GM18870 (cell line): ENCODE data around the gene IRF2.
"Not testable (repeated sequence)": the region's sequence is repeated elsewhere in the genome, so short reads cannot be mapped to it uniquely, and the experiment has no call there.

ENCODE experiments used
- ATAC-seq: cut with Tn5 transposase; IDR thresholded peaks from one replicate; pipeline ENCODE4 v1.9.1; 2021; ENCODE audit warnings: moderate library complexity; ENCODE audit not compliant: unreplicated experiment

The IRF2 gene

DNA sequence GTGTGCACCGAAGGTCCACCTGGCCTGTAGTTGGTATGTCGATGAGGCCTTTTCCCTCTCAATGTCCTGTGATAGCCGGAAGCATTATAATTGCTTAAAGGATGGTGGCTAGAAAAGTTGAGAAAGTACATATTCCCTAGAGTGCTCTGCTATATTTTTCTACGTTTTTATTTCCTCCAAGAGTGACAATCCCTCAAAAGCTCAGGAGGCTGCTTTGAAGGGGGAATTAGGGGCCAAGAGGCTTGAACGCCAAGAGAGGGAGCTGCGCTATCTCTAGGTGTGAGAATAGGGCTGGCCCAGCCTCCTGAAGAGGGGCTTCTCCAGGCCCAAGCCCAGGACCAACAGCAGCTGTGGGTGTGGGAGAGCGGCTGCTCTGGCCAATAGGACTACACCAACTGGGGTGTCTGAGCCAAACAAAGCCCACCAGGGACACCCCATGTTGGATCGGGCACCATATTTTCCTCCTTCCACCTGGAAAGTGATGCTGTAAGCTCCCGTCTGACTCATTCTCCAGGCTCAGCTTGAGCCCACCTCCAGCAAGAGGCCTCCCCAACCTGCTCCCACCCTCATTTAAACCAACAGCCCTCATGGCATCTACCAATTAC, 124.0 kb downstream of the IRF2 start:
- no peak for ATAC-seq

DNA sequence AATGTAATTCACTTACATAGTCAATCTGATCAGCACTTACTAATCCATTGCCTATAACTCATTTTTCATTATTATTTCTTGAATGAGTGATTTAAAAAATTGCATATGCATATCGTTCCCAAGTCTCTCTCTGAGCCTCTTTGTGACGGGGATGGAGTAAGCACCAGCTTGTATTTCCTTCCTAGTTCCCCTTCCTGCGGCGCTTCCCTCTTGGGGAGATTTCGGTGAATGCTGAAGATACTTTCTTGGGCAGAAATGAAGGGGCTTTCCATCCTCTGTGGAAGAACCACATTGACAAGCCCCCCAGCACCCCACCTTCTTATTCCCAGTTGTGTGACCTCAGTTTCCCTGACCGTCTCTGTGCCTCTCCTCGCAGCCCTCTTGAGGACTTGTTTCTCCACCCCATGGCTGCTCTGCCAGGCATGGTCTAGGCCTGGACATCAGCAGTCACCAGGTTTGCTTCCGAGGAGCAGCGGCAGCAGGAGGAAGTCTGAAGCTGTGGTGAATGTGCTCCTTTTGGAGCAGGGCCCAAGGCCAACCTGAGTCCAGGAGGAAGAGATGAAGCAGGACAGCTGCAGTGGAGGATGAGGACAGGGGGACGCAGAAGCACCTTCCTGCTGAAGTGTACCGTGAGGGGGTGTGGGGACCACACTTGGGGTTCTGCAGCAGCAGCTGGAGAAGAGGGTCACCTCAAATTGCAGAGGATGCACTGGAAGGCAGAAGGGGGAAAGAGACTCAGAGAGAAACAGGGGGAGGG, 124.9 kb downstream of the IRF2 start:
- ATAC-seq, result no peak

DNA sequence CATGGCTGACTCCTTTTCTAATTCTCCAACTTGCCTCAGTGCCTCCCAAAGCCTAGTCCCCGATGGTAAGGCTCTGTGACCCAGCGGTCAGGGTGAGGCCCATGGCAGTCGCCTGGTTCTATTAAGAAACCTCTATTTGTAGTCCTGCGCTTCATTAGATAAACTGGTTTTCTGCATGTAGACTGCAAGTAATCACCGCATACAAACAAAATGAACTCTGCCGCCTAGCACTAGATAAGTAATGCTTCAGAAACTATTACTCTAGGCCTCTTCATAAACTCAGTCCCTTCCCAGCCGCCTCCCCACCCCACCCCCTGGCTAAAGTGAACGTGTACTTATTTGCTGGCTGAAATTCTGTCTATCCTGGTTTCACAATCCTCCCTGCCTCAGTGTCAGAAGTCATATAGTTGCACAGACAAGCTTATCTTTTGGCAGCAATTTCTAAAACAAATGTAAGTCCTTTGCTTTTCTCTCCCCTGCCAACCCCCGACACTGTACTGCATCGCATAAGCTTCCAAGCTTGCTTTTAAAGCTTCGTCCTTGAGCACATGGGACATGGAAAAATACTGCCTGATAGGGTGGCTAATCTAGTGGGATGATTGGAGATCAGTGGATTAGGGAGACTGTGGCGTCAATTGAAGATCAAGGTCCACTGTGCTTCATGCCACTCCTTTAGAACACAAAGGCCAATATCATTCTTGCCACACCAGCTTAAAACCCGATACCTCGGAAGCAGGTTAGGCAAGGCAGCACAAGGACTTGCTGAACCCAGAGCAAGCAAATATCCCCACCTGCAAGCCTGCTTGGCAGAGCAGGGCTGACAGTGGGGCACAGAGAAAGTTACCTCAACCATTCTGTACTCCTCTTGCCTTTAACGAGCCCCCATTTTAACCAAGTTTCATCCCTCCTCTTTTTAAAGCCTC, 125.8 kb downstream of the IRF2 start:
- ATAC-seq, result no peak

DNA sequence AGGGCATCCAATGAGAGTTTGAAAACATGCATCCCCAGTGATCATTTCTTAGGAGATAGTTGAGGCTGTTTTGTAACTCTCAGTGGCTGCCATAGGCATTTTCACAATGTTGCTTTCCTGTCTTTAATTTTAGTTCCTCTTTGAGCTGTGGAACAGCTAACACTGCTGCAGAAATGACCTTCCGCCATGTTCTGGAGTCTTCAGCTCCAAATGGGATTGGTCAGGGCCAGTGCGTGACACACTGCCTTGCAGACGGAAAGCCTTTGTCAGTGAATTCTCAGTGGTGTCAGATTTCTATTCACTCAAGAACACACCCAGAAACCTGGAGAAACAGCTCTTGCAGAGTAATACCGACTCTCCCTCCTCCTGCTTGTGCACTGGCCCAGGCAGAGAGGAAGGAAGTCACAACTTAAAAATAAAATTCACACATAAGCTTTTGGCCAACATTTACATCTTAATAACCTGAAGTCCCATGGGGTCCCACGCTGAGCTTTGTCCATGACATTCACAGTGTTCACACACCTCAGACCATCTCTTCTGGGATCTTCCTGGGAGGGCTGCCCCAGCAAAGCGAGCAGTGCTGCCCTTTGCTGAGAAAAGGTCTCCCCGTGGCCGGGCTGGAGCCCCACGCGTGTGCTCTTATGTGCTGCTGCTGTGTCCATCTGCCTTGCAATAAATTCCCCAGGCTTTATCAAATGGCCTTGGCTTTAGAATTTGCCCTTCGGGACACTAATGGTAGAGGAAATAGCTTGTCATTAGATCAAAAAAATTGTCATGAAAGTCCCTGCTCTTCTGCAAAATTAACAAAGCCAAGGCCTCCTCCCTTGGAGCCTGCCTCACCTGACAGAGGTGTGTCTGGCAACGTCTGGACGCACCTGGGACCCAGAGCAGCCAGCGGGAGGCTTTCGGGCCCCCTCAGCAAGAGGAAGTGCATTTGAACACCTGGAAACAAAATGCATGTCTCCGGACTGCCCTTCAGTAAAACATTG, 126.8 kb downstream of the IRF2 start:
- peak; percentile 82 for ATAC-seq

DNA sequence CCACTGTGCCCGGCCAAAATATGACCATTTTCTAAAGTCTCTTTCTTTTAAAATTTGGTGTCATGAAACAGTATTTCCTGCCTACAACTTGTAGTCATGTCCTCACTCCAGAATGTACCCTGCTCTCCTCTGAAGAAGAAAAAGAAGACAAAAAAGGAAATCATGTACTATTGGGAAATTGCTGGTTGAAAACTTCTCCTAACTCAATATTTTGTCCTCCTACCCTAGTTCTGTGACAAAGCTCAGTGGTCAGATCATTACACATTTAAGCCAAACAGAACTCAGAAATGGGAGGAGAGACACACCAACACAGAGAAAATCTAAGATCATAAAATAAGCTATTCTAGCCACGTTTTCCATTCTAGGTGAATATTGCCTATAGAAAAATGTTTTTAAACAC, 127.7 kb downstream of the IRF2 start:
- no peak for ATAC-seq

DNA sequence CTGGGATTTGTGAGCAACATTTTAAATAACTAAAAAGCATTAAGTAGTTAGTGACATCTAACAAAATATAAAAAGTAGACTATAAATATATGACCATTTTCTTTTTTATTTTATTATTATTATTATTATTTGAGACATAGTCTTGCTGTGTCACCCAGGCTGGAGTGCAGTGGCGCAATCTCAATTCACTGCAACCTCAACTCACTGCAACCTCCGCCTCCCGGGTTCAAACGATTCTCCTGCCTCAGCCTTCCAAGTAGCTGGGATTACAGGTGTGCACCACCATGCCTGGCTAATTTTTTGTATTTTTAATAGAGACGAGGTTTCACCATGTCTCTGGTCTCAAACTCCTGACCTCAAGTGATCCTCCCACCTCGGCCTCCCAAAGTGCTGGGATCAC, 128.1 kb downstream of the IRF2 start:
- ATAC-seq, result not testable (repeated sequence)

DNA sequence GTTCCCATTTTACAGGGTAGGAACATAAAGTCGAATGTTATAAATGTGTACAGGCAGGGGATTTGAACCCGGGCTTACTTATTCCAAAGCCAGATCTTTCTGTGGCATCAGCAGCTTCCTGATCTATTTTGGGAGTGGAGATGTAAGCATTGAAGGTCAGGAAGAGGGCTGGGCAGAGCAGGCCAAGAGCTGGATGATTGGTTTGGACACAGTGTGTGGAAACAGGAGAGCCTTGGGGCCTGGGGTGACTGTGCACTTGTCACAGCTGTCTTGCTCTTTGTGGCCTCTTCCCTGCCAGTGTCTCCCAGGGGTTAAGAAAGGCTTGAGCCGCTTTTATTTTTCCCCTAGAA, 128.8 kb downstream of the IRF2 start:
- ATAC-seq, result no peak

DNA sequence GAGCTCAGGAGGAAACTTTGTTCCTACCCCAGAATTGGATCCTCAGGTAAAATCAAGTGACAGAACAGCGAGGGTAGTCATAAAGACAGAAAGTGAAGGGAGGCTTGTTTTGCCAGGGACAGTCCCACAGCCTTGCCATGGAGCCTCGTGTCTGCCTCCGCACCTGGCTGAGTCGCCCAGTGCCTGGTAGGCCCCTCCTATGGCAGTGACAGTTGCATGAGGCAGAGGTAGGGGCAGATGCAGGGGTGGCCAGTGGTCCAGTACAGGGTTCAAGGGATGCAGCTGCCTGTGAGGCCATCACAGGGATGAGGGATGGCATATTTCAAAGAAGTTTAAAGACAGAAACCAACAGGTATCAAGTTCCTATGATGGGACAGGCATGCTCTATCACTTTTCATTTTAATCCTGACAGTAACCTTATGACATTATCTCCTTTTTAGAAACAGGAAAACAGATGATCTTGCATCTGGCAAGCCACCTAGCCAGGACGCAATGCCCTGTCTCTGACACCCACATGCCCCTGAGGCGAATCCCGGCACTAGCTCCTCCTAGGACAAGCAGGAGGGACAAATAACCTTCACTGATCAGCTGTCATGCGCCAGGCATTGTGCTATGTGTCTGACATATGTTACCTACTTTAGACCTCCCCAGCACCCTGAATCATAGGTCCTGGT, 129.3 kb downstream of the IRF2 start:
- ATAC-seq, result no peak

DNA sequence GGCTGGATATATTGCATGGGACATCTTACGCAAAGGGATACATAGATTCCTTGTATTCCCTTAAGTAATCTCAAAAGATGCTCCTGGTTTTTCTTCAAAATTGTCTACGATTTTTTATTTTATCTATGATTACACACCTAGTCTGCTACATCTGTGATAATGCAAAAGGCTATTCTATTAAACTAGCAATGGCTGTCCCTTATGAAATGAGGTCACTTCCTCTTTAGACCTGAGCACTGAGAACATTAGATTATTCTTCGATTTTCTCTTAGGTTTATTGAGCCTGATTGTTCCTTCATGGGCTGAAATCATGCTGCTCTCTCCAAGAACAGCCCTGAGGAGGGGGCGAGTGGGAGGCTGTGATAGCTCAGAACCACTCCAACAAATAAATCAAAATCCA, 129.9 kb downstream of the IRF2 start:
- ATAC-seq, result no peak

DNA sequence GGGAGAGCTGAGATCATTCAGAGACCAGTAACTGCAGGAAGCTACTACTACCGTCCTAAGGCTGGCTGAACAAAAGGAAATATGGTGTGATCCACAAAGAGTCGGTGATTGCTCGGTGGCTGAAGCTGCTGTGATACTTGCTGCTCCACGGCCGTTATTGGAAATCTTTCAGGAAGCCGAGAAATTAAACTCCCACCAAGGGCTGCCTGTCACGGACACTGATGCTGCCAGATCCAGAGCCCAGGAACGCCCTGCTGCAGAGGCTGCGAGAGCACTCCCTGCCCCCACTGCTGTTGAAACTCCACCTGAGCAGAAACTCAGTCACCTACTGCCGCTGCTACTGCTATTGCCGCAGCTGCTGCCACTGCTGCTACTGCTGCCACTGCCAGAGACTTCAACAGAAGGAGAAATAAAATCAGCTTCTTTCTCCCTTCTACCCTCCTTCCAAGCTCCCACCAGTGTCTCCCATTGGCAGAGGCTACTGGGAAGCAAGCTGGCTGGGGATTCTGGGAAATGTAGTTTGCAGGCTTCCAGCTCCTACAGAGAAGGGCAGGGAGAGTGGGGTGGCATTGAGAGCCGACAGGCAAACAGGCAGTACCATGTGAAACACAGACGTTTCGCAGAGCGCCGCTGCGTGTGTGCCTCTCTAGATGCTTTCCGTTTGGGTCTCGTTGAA, 130.7 kb downstream of the IRF2 start:
- peak; percentile 36 for ATAC-seq

DNA sequence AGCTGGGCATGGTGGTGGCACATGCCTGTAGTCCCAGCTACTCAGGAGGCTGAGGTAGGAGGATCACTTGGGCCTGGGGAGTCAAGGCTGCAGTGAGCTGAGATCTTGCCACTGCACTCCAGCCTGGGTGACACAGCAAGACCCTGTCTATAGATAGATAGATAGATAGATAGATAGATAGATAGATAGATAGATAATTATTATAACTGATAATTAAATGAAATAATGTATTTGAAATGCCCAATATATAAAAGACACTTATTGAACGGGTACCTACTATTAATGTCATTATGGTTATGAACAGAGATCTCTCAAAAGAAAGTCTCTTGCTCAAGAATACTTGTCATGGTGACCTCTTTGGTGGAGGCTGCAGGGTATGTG, 131.5 kb downstream of the IRF2 start:
- not testable (repeated sequence) for ATAC-seq

DNA sequence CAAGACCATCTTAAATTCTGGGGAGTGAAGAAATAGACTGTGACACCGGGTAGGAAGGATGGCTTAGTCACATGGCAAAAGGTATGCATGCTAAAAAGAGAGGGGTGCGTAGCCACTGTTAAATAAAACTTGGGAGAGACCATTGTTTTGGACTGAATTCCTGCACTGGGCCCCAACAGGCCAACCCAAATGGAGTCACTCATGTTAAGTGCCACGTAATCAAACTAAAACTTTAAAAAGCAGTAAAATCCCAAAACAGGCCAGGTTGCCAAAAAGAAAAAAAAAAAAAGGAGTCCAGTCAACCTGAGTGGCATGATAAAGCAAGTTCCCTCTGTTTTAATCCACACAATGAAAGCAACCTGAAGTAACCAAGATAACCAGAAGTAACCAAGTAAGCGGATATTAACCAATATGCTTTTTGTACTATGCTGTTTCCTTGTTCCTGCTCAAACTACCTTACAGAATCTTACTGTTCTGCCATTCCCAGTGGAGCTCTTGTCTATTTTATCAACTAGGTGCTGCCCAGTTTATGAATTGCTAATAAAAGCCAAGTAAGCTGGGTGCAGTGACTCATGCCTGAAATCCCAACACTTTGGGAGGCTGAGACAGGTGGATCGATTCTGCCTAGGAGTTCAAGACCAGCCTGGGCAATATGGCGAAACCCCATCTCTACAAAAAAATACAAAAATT, 132.0 kb downstream of the IRF2 start:
- ATAC-seq, result no peak

DNA sequence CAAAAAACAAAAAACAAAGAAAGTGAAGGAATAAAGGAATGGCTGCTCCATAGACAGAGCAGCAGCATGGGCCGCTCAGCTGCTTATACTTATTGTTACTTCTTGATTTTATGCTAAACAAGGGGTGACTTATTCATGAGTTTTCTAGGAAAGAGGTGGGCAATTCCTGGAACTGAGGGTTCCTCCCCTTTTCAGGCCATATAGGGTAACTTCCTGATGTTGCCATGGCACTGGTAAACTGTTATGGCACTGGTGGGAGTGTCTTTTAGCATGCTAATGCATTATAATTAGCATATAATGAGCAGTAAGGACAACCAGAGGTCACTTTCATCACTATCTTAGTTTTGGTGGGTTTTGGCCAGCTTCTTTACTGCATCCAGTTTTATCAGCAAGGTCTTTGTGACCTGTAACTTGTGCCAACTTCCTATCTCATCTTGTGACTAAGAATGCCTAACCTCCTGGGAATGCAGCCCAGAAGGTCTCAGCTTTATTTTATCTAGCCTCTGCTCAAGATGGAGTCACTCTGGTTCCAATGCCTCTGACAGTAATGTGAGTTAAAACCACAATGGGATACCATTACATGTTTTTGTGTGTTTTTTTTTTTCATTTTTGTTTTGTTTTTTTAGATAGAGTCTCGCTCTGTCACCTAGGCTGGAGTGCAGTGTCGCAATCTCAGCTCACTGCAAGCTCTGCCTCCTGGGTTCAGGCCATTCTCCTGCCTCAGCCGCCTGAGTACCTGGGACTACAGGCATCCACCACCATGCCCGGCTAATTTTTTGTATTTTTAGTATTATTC, 134.8 kb downstream of the IRF2 start:
- ATAC-seq, result not testable (repeated sequence)

DNA sequence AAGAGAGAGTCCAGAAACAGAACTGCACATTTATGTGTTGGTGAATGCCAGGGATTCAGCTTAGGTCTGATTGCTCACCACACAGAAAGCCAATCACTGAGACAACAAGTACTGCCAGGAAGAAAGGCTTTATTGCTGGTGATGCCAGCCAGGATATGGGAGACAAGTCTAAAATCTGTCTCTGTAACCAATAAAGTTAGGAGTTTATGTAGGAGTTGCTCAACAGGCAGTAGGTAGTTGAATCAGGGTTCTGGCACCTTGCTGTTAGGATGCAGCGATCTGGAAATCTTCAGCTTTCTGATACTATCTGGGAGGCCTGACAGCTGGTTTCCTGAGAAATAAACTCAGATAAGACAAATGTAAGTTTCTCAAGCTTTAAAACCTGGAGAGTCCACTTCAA, 136.4 kb downstream of the IRF2 start:
- ATAC-seq, result no peak
